Medulla oblongata (tissue), 1 donor: Measurements from ENCODE around the gene OTOF.
"Not testable (repeated sequence)": the region's sequence is repeated elsewhere in the genome, so short reads cannot be mapped to it uniquely, and the experiment has no call there.

Experiments used
- DNase-seq: peaks from one replicate; pipeline ENCODE4 v3.0.0-alpha.2; 2015; ENCODE audit errors: extremely low spot score

OTOF gene

GRCh38 chr2:26480566-26481423, 2.9 kb upstream of the OTOF start:
- no peak for DNase-seq

GRCh38 chr2:26479789-26480565, 2.1 kb upstream of the OTOF start:
- DNase-seq, result no peak

GRCh38 chr2:26479131-26479788, 1.3 kb upstream of the OTOF start:
- DNase-seq, result no peak

GRCh38 chr2:26478366-26478765, 442 bp upstream of the OTOF start:
- DNase-seq, result no peak

GRCh38 chr2:26477126-26477910, 606 bp downstream of the OTOF start:
- DNase-seq, result no peak

GRCh38 chr2:26475832-26476501, 2.0 kb downstream of the OTOF start:
- DNase-seq, result no peak

- no peak for DNase-seq
Observed at GRCh38 chr2:26475037-26475436, 2.9 kb downstream of the OTOF start.

GRCh38 chr2:26474261-26474785, 3.6 kb downstream of the OTOF start:
- DNase-seq, result no peak

GRCh38 chr2:26473796-26474195, 4.1 kb downstream of the OTOF start:
- DNase-seq, result no peak

- DNase-seq, result no peak
Observed at GRCh38 chr2:26472821-26473655, 4.9 kb downstream of the OTOF start.

- DNase-seq, result no peak
Observed at GRCh38 chr2:26471766-26472706, 5.9 kb downstream of the OTOF start.

GRCh38 chr2:26471289-26471688, 6.6 kb downstream of the OTOF start:
- DNase-seq, result no peak

GRCh38 chr2:26470601-26471260, 7.2 kb downstream of the OTOF start:
- DNase-seq, result no peak

GRCh38 chr2:26469955-26470354, 8.0 kb downstream of the OTOF start:
- no peak for DNase-seq

- DNase-seq, result no peak
Observed at GRCh38 chr2:26469092-26469710, 8.7 kb downstream of the OTOF start.

GRCh38 chr2:26468544-26468943, 9.4 kb downstream of the OTOF start:
- not testable (repeated sequence) for DNase-seq

GRCh38 chr2:26466662-26467310, 11.1 kb downstream of the OTOF start:
- DNase-seq, result no peak
